Measurements from ENCODE around the gene RABGAP1L. TPM values are rescaled to one million over a fixed set of nuclear protein-coding genes. Genes with fewer than 3 reads are reported as not detected.

The RABGAP1L gene
- total RNA-seq, 4 donors from 2014 or later, result 31.2 to 115 (median 62.5) TPM

DNA sequence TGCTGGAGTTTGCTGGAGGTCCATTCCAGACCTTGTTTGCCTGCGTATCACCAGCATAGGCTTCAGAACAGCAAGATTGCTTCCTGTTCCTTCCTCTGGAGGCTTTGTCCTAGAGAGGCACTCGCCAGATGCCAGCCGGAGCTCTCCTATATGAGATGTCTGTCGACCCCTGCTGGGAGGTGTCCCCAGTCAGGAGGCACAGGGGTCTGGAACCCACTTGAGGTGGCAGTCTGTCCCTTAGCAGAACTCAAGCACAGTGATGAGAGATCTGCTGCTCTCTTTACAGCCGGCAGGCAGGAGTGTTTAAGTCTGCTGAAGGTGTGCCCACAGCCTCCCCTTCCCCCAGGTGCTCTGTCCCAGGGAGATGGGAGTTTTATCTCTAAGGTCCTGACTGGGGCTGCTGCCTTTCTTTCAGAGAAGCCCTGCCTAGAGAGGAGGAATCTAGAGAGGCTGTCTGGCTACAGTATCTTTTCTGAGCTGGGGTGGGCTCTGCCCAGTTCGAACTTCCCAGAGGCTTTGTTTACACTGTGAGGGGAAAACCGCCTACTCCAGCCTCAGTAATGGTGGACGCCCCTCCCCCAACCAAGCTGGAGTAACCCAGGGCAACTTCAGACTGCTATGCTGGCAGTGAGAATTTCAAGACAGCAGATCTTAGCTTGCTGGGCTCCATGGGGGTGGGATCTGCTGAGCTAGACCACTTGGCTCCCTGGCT lies 493.4 kb downstream of the RABGAP1L start:
- H3K9me3 ChIP-seq, result peaks cover 0 to 7% (median 0%) of the 10 kb centered on the region in 3 donors

GRCh38 chr1:174654560-174654959 lies 495.2 kb downstream of the RABGAP1L start:
- ATAC-seq, result no peak
- Histone ChIP-seq H3K27me3 (no peaks in the 10 kb centered on the region), H3K4me1 (no peaks in the 10 kb centered on the region), H3K9me3 (peaks cover 0 to 7% (median 0%) of the 10 kb centered on the region in 3 donors), H3K27ac (no peak overlapping the region), H3K36me3 (no peaks in the 10 kb centered on the region), H3K4me3 (no peak overlapping the region)
- TF ChIP-seq POLR2A (IDR thresholded peaks at IDR 0.05) (no peak), EP300 (IDR thresholded peaks at IDR 0.05) (no peak), CTCF (IDR thresholded peaks at IDR 0.05) (no peak), POLR2AphosphoS5 (IDR thresholded peaks at IDR 0.05) (no peak)

More for the DNA sequence above, 493.4 kb downstream of the RABGAP1L start:
- ATAC-seq, result no peak
- WGBS, 2 donors (ENCODE audit: low coverage in 1 of 2), result 90% methylated on average over 2 of the region's 8 CpGs; no CpG with 5 or more reads in 1 of the 2 donors
- no peak for TF ChIP-seq EP300 (IDR thresholded peaks at IDR 0.05)
- Histone ChIP-seq H3K4me3 (no peak overlapping the region), H3K4me1 (no peaks in the 10 kb centered on the region), H3K27ac (no peak overlapping the region), H3K27me3 (no peaks in the 10 kb centered on the region), H3K36me3 (no peaks in the 10 kb centered on the region)

DNA sequence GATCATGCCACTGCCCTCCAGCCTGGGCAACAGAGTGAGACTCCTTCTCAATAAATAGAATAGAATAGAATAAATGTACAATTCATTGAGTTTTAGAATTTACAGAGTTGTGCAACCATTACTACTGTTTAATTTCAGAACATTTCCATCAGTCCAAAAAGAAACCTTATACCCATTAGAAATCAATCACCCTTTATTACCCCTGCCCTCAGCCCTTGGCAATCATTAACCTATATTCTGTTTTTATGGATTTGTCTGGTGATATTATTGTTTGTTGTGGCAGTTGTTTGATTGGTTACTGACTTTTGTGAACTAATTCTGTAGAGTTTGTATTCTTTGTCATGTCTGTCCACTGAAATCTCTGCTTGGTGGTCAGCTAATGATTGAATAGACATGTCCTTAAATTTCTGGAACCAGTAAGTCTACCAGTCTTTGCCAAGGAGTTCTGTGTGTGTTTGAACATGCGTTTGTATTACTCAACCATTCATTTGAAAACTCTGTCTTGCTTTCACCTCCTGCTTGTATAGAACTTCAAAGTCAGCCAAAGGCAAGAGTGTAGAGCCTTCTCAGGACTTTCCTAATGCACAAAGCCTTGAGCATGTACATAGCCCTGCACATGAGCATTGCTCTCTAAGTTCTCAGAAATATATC lies 497.2 kb downstream of the RABGAP1L start:
- Histone ChIP-seq H3K4me3 (no peak overlapping the region), H3K27ac (no peak overlapping the region), H3K4me1 (no peaks in the 10 kb centered on the region), H3K9me3 (peaks cover 0 to 5% (median 0%) of the 10 kb centered on the region in 3 donors), H3K36me3 (no peaks in the 10 kb centered on the region), H3K27me3 (no peaks in the 10 kb centered on the region)
- TF ChIP-seq EP300 (IDR thresholded peaks at IDR 0.05) (no peak), POLR2A (IDR thresholded peaks at IDR 0.05) (no peak), CTCF (IDR thresholded peaks at IDR 0.05) (no peak), POLR2AphosphoS5 (IDR thresholded peaks at IDR 0.05) (no peak)
- 92 to 100% methylated on average over 1 of the region's 1 CpG for WGBS, 2 donors (ENCODE audit: low coverage in 1 of 2)
- ATAC-seq, result no peak

DNA sequence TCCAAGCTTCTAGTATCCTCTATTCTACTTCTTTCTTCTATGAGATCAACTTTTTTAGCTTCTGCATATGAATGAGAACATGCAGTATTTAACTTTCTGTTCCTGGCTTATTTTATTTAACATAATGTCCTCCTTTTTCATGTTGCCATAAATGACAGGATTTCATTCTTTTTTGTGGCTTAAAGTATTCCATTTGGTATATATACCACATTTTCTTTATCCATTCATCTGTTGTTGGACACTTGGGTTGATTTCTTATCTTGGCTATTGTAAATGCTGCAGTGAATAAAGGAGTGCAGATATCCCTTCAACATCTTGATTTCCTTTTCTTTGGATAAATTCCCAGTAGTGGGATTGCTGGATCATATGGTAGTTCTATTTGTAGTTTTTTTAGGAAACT lies 498.1 kb downstream of the RABGAP1L start:
- H3K4me1 ChIP-seq, result no peaks in the 10 kb centered on the region

GRCh38 chr1:174657893-174658292 lies 498.6 kb downstream of the RABGAP1L start:
- 100% methylated on average over 1 of the region's 1 CpG; no CpG with 5 or more reads in 1 of the 2 donors for WGBS, 2 donors (ENCODE audit: low coverage in 1 of 2)
- ATAC-seq, result no peak
- Histone ChIP-seq H3K36me3 (no peaks in the 10 kb centered on the region), H3K9me3 (no peaks in the 10 kb centered on the region), H3K27me3 (no peaks in the 10 kb centered on the region), H3K4me3 (no peak overlapping the region), H3K27ac (no peak overlapping the region), H3K4me1 (no peaks in the 10 kb centered on the region)
- TF ChIP-seq POLR2AphosphoS5 (IDR thresholded peaks at IDR 0.05) (no peak), POLR2A (IDR thresholded peaks at IDR 0.05) (no peak), EP300 (IDR thresholded peaks at IDR 0.05) (no peak)

More for the DNA sequence above, 498.1 kb downstream of the RABGAP1L start:
- H3K36me3 ChIP-seq, result no peaks in the 10 kb centered on the region
- H3K9me3 ChIP-seq, result no peaks in the 10 kb centered on the region
- no peaks in the 10 kb centered on the region for H3K27me3 ChIP-seq
- ATAC-seq, result no peak
- TF ChIP-seq CTCF (IDR thresholded peaks at IDR 0.05), result no peak
- H3K27ac ChIP-seq, result no peak overlapping the region
- no peak overlapping the region for H3K4me3 ChIP-seq

DNA sequence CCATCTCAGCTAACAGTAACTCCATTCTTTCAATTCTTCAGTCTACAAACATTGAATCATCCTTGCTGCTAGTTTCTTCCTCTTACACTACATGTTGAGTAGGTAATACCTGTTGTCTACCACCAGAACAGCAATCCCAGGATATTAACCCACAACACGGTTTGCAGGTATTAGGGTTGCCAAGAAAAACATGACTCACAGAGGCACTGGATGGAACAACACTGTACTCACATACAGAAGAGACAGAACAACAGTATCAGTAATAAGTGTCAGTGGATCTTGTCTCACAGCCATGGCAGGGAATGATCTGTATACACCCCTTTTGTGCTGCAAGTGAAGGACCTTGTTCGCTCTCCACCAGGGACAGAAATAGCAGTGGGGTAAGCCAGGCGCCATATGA lies 500.5 kb downstream of the RABGAP1L start:
- H3K4me3 ChIP-seq, result no peak overlapping the region
- WGBS, 2 donors (ENCODE audit: low coverage in 1 of 2), result 79 to 83% methylated on average over 3 of the region's 3 CpGs
- no peak for TF ChIP-seq CTCF (IDR thresholded peaks at IDR 0.05)
- TF ChIP-seq POLR2AphosphoS5 (IDR thresholded peaks at IDR 0.05), result no peak
- no peak for TF ChIP-seq EP300 (IDR thresholded peaks at IDR 0.05)
- no peak for TF ChIP-seq POLR2A (IDR thresholded peaks at IDR 0.05)
- no peak overlapping the region for H3K27ac ChIP-seq
- no peaks in the 10 kb centered on the region for H3K36me3 ChIP-seq
- ATAC-seq, result no peak
- no peaks in the 10 kb centered on the region for H3K9me3 ChIP-seq
- H3K4me1 ChIP-seq, result no peaks in the 10 kb centered on the region
- no peaks in the 10 kb centered on the region for H3K27me3 ChIP-seq

Data from gastroesophageal sphincter (tissue), 4 donors.